Activated T-cell treated with anti-CD3 and anti-CD28 coated beads, Interleukin-2, amount 50 U/mL, for 72 hours (primary cell): ENCODE results near the gene RANBP10. TPM values are rescaled to one million over a fixed set of nuclear protein-coding genes. Genes with fewer than 3 reads are reported as not detected.

Experiments
- ATAC-seq, 2 donors: fragments of 150-1000 bp; cut with Tn5 transposase; replicated peaks in 1 of 2; 2 replicates each; pipeline ENCODE4 v1.10.0; 2021; ENCODE audit warnings: moderate library complexity in 2 of 2, mild to moderate bottlenecking in 1 of 2
- DNase-seq, 2 donors: peaks; one replicate each; pipeline ENCODE4 v3.0.0; 2021 to 2022; ENCODE audit warnings: mixed read lengths in 1 of 2
- H3K27ac Mint-ChIP-seq: one replicate; pipeline ENCODE4 v1.8.0; 2022; ENCODE audit warnings: mild to moderate bottlenecking, moderate library complexity, mixed read lengths
- H3K27me3 Mint-ChIP-seq: one replicate; pipeline ENCODE4 v1.8.0; 2022; ENCODE audit warnings: low read depth, mixed read lengths
- H3K36me3 Mint-ChIP-seq, 2 donors: one replicate each; pipeline ENCODE4 v1.8.0; 2022; ENCODE audit warnings: mixed read lengths in 2 of 2, mild to moderate bottlenecking in 1 of 2; ENCODE audit not compliant: insufficient read depth in 2 of 2
- H3K4me1 Mint-ChIP-seq: one replicate; pipeline ENCODE4 v1.8.0; 2022; ENCODE audit warnings: low read depth, mixed read lengths
- H3K4me3 Mint-ChIP-seq, 2 donors: one replicate each; pipeline ENCODE4 v1.8.0; 2022; ENCODE audit warnings: mild to moderate bottlenecking in 2 of 2, mixed read lengths in 2 of 2, moderate library complexity in 2 of 2
- H3K9me3 Mint-ChIP-seq, 2 donors: one replicate each; pipeline ENCODE4 v1.8.0; 2022; ENCODE audit warnings: mixed read lengths in 2 of 2
- total RNA-seq, 2 donors: library from RNA; stranded (reverse); gene quantifications; one replicate each; pipeline ENCODE4 v1.2.3, GENCODE V29; 2022

The RANBP10 gene
- total RNA-seq, 2 donors from 2014 or later = 17.1 to 24.8 TPM

- no peak for DNase-seq
- Mint-ChIP-seq H3K27ac (no peak overlapping the region), H3K4me3 (no peak overlapping the region)
Measured at GRCh38 chr16:67677712-67678111, 128.6 kb downstream of the RANBP10 start.

GRCh38 chr16:67676939-67677338 is 129.4 kb downstream of the RANBP10 start:
- Mint-ChIP-seq H3K4me3 (no peak overlapping the region), H3K27ac (no peak overlapping the region), H3K4me1 (no peaks in the 10 kb centered on the region), H3K36me3 (no peaks in the 10 kb centered on the region), H3K27me3 (no peaks in the 10 kb centered on the region), H3K9me3 (no peaks in the 10 kb centered on the region)
- no peak for DNase-seq
- no peak for ATAC-seq

More at GRCh38 chr16:67677712-67678111, 128.6 kb downstream of the RANBP10 start:
- Mint-ChIP-seq H3K27me3 (no peaks in the 10 kb centered on the region), H3K9me3 (no peaks in the 10 kb centered on the region), H3K4me1 (no peaks in the 10 kb centered on the region), H3K36me3 (no peaks in the 10 kb centered on the region)
- ATAC-seq = no peak

GRCh38 chr16:67676516-67676915 is 129.8 kb downstream of the RANBP10 start:
- H3K27ac Mint-ChIP-seq = no peak overlapping the region
- no peak for DNase-seq

GRCh38 chr16:67675999-67676398 is 130.4 kb downstream of the RANBP10 start:
- no peak overlapping the region for H3K4me3 Mint-ChIP-seq
- H3K4me1 Mint-ChIP-seq = no peaks in the 10 kb centered on the region
- H3K27ac Mint-ChIP-seq = no peak overlapping the region
- ATAC-seq = no peak
- DNase-seq = no peak
- H3K27me3 Mint-ChIP-seq = no peaks in the 10 kb centered on the region
- H3K36me3 Mint-ChIP-seq = no peaks in the 10 kb centered on the region
- H3K9me3 Mint-ChIP-seq = no peaks in the 10 kb centered on the region

More at GRCh38 chr16:67676516-67676915, 129.8 kb downstream of the RANBP10 start:
- Mint-ChIP-seq H3K4me1 (no peaks in the 10 kb centered on the region), H3K9me3 (no peaks in the 10 kb centered on the region), H3K27me3 (no peaks in the 10 kb centered on the region), H3K4me3 (no peak overlapping the region), H3K36me3 (no peaks in the 10 kb centered on the region)
- ATAC-seq = no peak

- Mint-ChIP-seq H3K27me3 (no peaks in the 10 kb centered on the region), H3K9me3 (no peaks in the 10 kb centered on the region), H3K4me3 (no peak overlapping the region), H3K4me1 (no peaks in the 10 kb centered on the region), H3K36me3 (no peaks in the 10 kb centered on the region), H3K27ac (no peak overlapping the region)
- DNase-seq (no peak), ATAC-seq (no peak)
Measured at GRCh38 chr16:67675579-67675935, 130.8 kb downstream of the RANBP10 start.

GRCh38 chr16:67674851-67675578 is 131.3 kb downstream of the RANBP10 start:
- Mint-ChIP-seq H3K4me1 (no peaks in the 10 kb centered on the region), H3K9me3 (no peaks in the 10 kb centered on the region), H3K27ac (no peak overlapping the region), H3K36me3 (no peaks in the 10 kb centered on the region), H3K27me3 (no peaks in the 10 kb centered on the region), H3K4me3 (no peak overlapping the region)
- no peak for ATAC-seq
- no peak for DNase-seq

- Mint-ChIP-seq H3K27me3 (no peaks in the 10 kb centered on the region), H3K9me3 (no peaks in the 10 kb centered on the region), H3K4me1 (no peaks in the 10 kb centered on the region), H3K4me3 (no peak overlapping the region), H3K27ac (no peak overlapping the region), H3K36me3 (no peaks in the 10 kb centered on the region)
- DNase-seq = no peak
- no peak for ATAC-seq
Measured at GRCh38 chr16:67673712-67674580, 132.4 kb downstream of the RANBP10 start.

Other genes starting within 250 kb of the RANBP10 start
- gene CTCF, start 244.0 kb downstream of the RANBP10 start, total RNA-seq = 10 to 100 TPM; 55.5 to 71.1 TPM
- gene CARMIL2, start 161.4 kb downstream of the RANBP10 start, total RNA-seq = 100 to 1,000 TPM; 182 to 196 TPM
- gene ACD, start 146.3 kb downstream of the RANBP10 start, total RNA-seq = 10 to 100 TPM; 53.6 to 73.0 TPM
- gene PARD6A, start 145.6 kb downstream of the RANBP10 start, total RNA-seq = 1 to 10 TPM; 7.2 to 9.2 TPM
- 10 to 100 TPM; 12.0 to 18.3 TPM for gene ENKD1, start 139.8 kb downstream of the RANBP10 start, total RNA-seq
- gene C16orf86, start 139.7 kb downstream of the RANBP10 start, total RNA-seq = 1 to 10 TPM; 4.9 to 5.9 TPM
- gene GFOD2, start 87.2 kb downstream of the RANBP10 start, total RNA-seq = 10 to 100 TPM; 11.3 to 11.6 TPM
- gene TSNAXIP1, start 329 bp upstream of the RANBP10 start, total RNA-seq = under 1 TPM; 0.39 to 0.86 TPM
- gene THAP11, start 35.8 kb upstream of the RANBP10 start, total RNA-seq = 10 to 100 TPM; 31.7 to 39.2 TPM
- 10 to 100 TPM; 80.8 to 90.1 TPM for gene NUTF2, start 40.4 kb upstream of the RANBP10 start, total RNA-seq
- gene CENPT, start 41.1 kb upstream of the RANBP10 start, total RNA-seq = 10 to 100 TPM; 43.6 to 59.4 TPM
- 10 to 100 TPM; 82.9 to 86.4 TPM for gene EDC4, start 66.5 kb upstream of the RANBP10 start, total RNA-seq
- 1 to 10 TPM in 1 of 2 donors, under 1 TPM in 1; 0.60 to 1.9 TPM for gene NRN1L, start 78.3 kb upstream of the RANBP10 start, total RNA-seq
- 10 to 100 TPM; 16.1 to 16.2 TPM for gene PSKH1, start 86.7 kb upstream of the RANBP10 start, total RNA-seq
- gene CTRL, start 125.3 kb upstream of the RANBP10 start, total RNA-seq = 1 to 10 TPM; 4.2 to 5.0 TPM
- gene PSMB10, start 130.3 kb upstream of the RANBP10 start, total RNA-seq = 100 to 1,000 TPM; 169 to 184 TPM
- 10 to 100 TPM; 12.3 to 20.1 TPM for gene LCAT, start 137.6 kb upstream of the RANBP10 start, total RNA-seq
- gene SLC12A4, start 162.1 kb upstream of the RANBP10 start, total RNA-seq = 10 to 100 TPM; 32.6 to 34.7 TPM
- gene DPEP3, start 173.9 kb upstream of the RANBP10 start, total RNA-seq = under 1 TPM; 0.12 to 0.16 TPM
- 10 to 100 TPM; 11.4 to 11.6 TPM for gene DPEP2, start 192.9 kb upstream of the RANBP10 start, total RNA-seq
- not detected for gene DPEP2NB, start 209.4 kb upstream of the RANBP10 start, total RNA-seq
- 10 to 100 TPM; 12.6 to 13.4 TPM for gene DDX28, start 216.7 kb upstream of the RANBP10 start, total RNA-seq
- 10 to 100 TPM; 21.4 to 22.4 TPM for gene DUS2, start 216.7 kb upstream of the RANBP10 start, total RNA-seq